Astrocyte (in vitro differentiated cells and primary cell): ENCODE results near the gene CLCN3. TPM values are rescaled to one million over a fixed set of nuclear protein-coding genes. Genes with fewer than 3 reads are reported as not detected.
A peak's percentile ranks its signal among the peaks of the same experiment; 100 is the strongest.

Experiments
- DNase-seq: peaks from one replicate; pipeline ENCODE4 v3.0.0-alpha.2; 2010; ENCODE audit warnings: low read depth
- FAIRE-seq: peaks from 2 replicates; lab custom pipeline; 2011; peaks lifted over from hg19 to GRCh38; lab: Jason Lieb, UNC
- H2AFZ ChIP-seq: 2 replicates; pipeline ENCODE4 v1.6.0; 2012; ENCODE audit warnings: low read depth, low read length, inconsistent platforms
- H3K27ac ChIP-seq: 2 replicates; pipeline ENCODE4 v1.5.1; 2011; ENCODE audit warnings: low read depth, low read length, inconsistent platforms
- H3K27me3 ChIP-seq: 2 replicates; pipeline ENCODE4 v1.6.0; 2011; ENCODE audit warnings: low read length, inconsistent platforms; ENCODE audit not compliant: insufficient read depth
- H3K36me3 ChIP-seq: 2 replicates; pipeline ENCODE4 v1.5.1; 2011; ENCODE audit warnings: low read length, inconsistent platforms; ENCODE audit not compliant: insufficient read depth
- H3K4me1 ChIP-seq: 2 replicates; pipeline ENCODE4 v1.5.1; 2011; ENCODE audit warnings: low read length, inconsistent platforms; ENCODE audit not compliant: insufficient read depth
- H3K4me2 ChIP-seq: 2 replicates; pipeline ENCODE4 v1.6.0; 2012; ENCODE audit warnings: low read length, inconsistent platforms
- H3K4me3 ChIP-seq: 2 replicates; pipeline ENCODE4 v1.5.1; 2011; ENCODE audit warnings: low read depth, mild to moderate bottlenecking, low read length, inconsistent platforms; ENCODE audit not compliant: insufficient read depth
- H3K79me2 ChIP-seq: 2 replicates; pipeline ENCODE4 v1.6.0; 2012; ENCODE audit warnings: mild to moderate bottlenecking, low read length, inconsistent platforms; ENCODE audit not compliant: insufficient read depth
- H3K9ac ChIP-seq: 2 replicates; pipeline ENCODE4 v1.6.0; 2012; ENCODE audit warnings: mild to moderate bottlenecking, low read length, inconsistent platforms
- H3K9me3 ChIP-seq: 2 replicates; pipeline ENCODE4 v1.5.1; 2012; ENCODE audit warnings: low read depth, mild to moderate bottlenecking, low read length, inconsistent platforms; ENCODE audit not compliant: insufficient read depth
- H4K20me1 ChIP-seq: 2 replicates; pipeline ENCODE4 v1.6.0; 2012; ENCODE audit warnings: low read length, inconsistent platforms; ENCODE audit not compliant: insufficient read depth
- H3K27ac Mint-ChIP-seq: one replicate; pipeline ENCODE4 v1.8.0; 2021; ENCODE audit warnings: mild to moderate bottlenecking, mixed read lengths; ENCODE audit not compliant: unreplicated experiment
- H3K27me3 Mint-ChIP-seq: one replicate; pipeline ENCODE4 v1.8.0; 2021; ENCODE audit warnings: low read depth, mixed read lengths; ENCODE audit not compliant: unreplicated experiment
- H3K36me3 Mint-ChIP-seq: one replicate; pipeline ENCODE4 v1.8.0; 2021; ENCODE audit warnings: low read depth, mixed read lengths; ENCODE audit not compliant: unreplicated experiment
- H3K4me1 Mint-ChIP-seq: one replicate; pipeline ENCODE4 v1.8.0; 2021; ENCODE audit warnings: low read depth, mixed read lengths; ENCODE audit not compliant: unreplicated experiment
- H3K4me3 Mint-ChIP-seq: one replicate; pipeline ENCODE4 v1.8.0; 2021; ENCODE audit warnings: mild to moderate bottlenecking, moderate library complexity, mixed read lengths; ENCODE audit not compliant: unreplicated experiment
- H3K9me3 Mint-ChIP-seq: one replicate; pipeline ENCODE4 v1.8.0; 2021; ENCODE audit warnings: mild to moderate bottlenecking, mixed read lengths; ENCODE audit not compliant: unreplicated experiment
- EZH2 ChIP-seq: IDR thresholded peaks from 2 replicates; pipeline ENCODE4 v1.6.1; 2012; ENCODE audit warnings: mild to moderate bottlenecking, low read length, inconsistent platforms; ENCODE audit not compliant: insufficient read depth
- total RNA-seq: library from RNA; stranded (reverse); gene quantifications from 2 replicates; pipeline ENCODE4 v1.2.1, GENCODE V29; 2021
- TF ChIP-seq, protein P1 (sequence below): IDR thresholded peaks from 2 replicates; pipeline ENCODE4 v1.5.1; 2011; ENCODE audit warnings: low read depth, mild to moderate bottlenecking, inconsistent platforms, low read length, moderate library complexity; ENCODE audit not compliant: insufficient read depth

Gene CLCN3
- total RNA-seq, 1 donor from 2014 or later, result 51.1 TPM

DNA sequence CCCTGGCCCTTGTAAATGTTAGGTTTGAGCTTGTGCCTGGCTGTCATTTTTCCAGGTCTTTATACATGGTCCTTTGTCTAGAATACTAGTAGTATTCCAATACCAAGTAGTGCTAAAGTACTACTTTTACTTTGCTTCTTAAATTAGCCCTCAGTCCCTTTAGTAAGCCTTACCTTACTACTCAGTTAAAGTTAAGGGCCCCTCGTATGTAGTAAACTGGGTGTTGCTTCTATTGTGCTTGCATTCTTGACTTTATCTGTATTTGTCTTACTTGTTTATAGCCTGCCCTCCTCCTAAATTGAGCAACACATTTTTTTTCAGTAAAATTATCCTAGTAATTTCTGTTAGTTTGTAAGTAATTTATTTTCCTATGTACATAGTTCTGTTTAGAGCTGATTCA, 25.2 kb downstream of the CLCN3 start:
- H3K79me2 ChIP-seq, result peaks cover 2% of the 10 kb centered on the region
- H3K9me3 ChIP-seq, result no peaks in the 10 kb centered on the region
- Mint-ChIP-seq H3K4me3 (no peak overlapping the region), H3K4me1 (peaks cover 3% of the 10 kb centered on the region), H3K27me3 (no peaks in the 10 kb centered on the region), H3K27ac (no peak overlapping the region), H3K36me3 (peaks cover 2% of the 10 kb centered on the region), H3K9me3 (no peaks in the 10 kb centered on the region)
- H4K20me1 ChIP-seq, result no peaks in the 10 kb centered on the region
- FAIRE-seq (no peak), DNase-seq (no peak)
- no peak overlapping the region for H3K4me3 ChIP-seq
- no peak overlapping the region for H3K27ac ChIP-seq
- no peak overlapping the region for H3K4me2 ChIP-seq
- H2AFZ ChIP-seq, result no peak overlapping the region
- no peaks in the 10 kb centered on the region for H3K4me1 ChIP-seq
- H3K27me3 ChIP-seq, result no peaks in the 10 kb centered on the region
- H3K36me3 ChIP-seq, result no peaks in the 10 kb centered on the region
- no peak overlapping the region for H3K9ac ChIP-seq
- TF ChIP-seq, protein P1, sequence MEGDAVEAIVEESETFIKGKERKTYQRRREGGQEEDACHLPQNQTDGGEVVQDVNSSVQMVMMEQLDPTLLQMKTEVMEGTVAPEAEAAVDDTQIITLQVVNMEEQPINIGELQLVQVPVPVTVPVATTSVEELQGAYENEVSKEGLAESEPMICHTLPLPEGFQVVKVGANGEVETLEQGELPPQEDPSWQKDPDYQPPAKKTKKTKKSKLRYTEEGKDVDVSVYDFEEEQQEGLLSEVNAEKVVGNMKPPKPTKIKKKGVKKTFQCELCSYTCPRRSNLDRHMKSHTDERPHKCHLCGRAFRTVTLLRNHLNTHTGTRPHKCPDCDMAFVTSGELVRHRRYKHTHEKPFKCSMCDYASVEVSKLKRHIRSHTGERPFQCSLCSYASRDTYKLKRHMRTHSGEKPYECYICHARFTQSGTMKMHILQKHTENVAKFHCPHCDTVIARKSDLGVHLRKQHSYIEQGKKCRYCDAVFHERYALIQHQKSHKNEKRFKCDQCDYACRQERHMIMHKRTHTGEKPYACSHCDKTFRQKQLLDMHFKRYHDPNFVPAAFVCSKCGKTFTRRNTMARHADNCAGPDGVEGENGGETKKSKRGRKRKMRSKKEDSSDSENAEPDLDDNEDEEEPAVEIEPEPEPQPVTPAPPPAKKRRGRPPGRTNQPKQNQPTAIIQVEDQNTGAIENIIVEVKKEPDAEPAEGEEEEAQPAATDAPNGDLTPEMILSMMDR, result no peak
- no peak for TF ChIP-seq EZH2

DNA sequence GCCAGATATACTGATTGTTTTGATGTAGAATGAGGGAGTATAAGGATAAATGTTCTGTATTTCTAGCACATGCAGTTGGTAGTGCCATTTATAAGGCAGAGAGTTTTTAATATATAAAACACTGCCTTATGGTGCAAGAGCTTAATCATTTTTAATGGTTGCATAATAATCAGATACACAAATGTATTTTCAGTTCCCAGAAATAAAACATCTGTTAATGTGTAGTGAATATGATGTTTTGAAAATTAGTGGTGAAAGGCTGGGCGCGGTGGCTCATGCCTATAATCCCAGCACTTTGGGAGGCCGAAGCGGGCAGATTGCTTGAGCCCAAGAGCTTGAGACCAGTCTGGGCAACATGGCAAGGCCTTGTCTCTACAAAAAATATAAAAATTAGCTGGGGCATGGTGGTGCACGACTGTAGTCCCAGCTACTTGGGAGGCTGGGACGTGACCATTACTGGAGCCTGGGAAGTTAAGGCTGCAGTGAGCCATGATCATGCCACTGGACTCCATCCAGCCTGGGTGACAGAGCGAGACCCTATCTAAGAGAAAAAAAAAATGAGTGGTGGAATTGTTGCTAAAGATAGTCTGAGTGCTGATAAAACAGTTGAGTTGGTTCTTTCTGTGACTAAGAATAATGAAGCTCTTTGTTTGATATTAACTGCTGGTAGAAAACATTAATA, 29.3 kb downstream of the CLCN3 start:
- Histone ChIP-seq H3K36me3 (no peaks in the 10 kb centered on the region), H2AFZ (no peak overlapping the region)
- H3K9me3 Mint-ChIP-seq, result no peaks in the 10 kb centered on the region

More for the DNA sequence above, 29.3 kb downstream of the CLCN3 start:
- Mint-ChIP-seq H3K4me3 (no peak overlapping the region), H3K4me1 (peaks cover 3% of the 10 kb centered on the region), H3K27ac (no peak overlapping the region), H3K27me3 (no peaks in the 10 kb centered on the region), H3K36me3 (peaks cover 3% of the 10 kb centered on the region)
- no peak overlapping the region for H3K9ac ChIP-seq
- H3K4me2 ChIP-seq, result no peak overlapping the region
- no peaks in the 10 kb centered on the region for H3K4me1 ChIP-seq
- H3K27me3 ChIP-seq, result no peaks in the 10 kb centered on the region
- TF ChIP-seq, protein P1, result no peak
- H3K9me3 ChIP-seq, result no peaks in the 10 kb centered on the region
- DNase-seq, result peak; percentile 12
- H3K4me3 ChIP-seq, result no peak overlapping the region
- H3K79me2 ChIP-seq, result peaks cover 15% of the 10 kb centered on the region
- FAIRE-seq, result no peak
- H3K27ac ChIP-seq, result no peak overlapping the region
- H4K20me1 ChIP-seq, result peaks cover 4% of the 10 kb centered on the region
